GM18909 (cell line): Measurements from ENCODE around the gene UBIAD1.
"Not testable (repeated sequence)": the region's sequence is repeated elsewhere in the genome, so short reads cannot be mapped to it uniquely, and the experiment has no call there.

Experiments used
- ATAC-seq: cut with Tn5 transposase; IDR thresholded peaks from one replicate; pipeline ENCODE4 v1.9.1; 2021; ENCODE audit warnings: mild to moderate bottlenecking; ENCODE audit not compliant: unreplicated experiment, poor library complexity

Gene UBIAD1, protein sequence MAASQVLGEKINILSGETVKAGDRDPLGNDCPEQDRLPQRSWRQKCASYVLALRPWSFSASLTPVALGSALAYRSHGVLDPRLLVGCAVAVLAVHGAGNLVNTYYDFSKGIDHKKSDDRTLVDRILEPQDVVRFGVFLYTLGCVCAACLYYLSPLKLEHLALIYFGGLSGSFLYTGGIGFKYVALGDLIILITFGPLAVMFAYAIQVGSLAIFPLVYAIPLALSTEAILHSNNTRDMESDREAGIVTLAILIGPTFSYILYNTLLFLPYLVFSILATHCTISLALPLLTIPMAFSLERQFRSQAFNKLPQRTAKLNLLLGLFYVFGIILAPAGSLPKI

DNA sequence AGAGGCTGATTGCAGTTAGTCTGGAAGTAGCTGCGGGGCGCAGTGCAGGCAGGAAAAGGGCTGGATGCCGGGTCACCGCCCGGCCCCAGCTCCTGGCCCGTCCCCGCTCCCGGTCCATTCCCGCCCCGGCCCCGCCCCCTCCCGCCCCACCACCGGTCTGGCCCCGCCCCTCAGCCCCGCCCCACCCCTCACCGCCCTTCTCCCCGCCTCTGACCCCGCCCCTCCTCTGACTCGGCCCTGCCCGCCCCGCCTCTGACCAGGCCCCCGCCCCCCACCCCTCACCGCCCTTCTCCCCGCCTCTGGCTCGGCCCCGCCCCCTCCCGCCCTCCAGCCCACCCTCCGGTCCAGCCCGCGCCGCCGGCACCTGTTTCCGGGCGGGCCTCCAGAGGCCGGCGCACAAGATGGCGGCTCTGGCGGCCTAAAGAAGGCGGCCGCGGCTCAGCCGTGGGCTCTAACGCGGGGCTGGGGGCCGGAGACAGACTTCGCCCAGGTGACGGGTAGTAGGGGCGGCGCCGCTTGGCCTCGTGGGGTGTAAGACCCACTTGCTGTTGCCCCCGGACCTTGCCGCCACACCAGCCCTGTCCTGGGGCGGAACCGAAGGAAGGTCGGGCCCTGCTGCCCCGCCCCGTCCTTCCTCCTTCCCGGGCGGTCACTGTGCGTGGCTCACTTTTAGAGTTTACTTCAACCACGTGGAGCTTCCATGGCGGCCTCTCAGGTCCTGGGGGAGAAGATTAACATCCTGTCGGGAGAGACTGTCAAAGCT, at the start of gene UBIAD1:
Gene UBIAD1, plus strand, starts transcription at position 367 of the 763 bp plus-strand sequence. Its CDS starts 334 bp downstream, at position 701.
- ATAC-seq: peak; percentile 88

DNA sequence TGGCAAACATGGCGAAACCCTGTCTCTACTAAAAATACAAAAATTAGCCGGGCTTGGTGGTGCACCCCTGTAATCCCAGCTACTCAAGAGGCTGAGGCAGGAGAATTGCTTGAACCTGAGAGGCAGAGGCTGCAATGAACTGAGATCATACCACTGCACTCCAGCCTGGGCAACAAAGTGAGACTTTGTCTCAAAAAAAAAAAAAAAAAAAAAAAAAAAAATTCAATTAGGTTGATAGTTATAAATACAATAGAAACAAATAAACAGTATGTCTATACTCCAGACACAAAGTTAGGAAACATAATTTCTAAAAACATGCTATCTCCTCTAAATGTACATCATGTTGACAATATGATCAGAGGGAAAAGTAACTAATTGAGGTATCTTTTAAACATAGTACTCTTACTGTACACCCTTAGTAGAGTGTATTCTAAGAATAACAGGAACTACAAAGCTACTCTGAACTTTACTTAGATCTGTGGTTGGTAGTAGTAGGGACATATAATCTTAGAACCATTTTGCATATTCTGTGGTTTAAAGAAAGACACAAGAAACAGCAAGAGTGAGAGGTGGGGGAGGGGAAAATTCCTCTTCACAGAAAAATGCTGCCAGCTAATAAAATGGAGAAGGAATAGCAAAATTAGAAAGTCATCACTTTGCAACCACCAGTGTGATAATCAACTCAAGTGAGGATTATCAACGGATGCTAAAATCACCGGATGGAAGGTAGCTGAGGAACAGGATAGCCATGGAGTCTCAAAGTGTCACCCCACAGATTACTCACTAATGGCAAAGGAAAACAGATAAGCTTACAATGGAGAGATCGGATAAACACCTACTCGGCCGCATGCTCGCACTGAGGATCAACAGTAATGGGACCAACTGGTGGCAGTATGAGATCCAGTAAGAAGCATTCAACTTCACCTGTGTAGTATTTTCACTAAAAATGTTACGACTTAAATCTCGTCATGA, 45.6 kb upstream of the UBIAD1 start:
- peak; percentile 56 for ATAC-seq

GRCh38 chr1:11229203-11229602, 43.8 kb upstream of the UBIAD1 start:
- ATAC-seq: no peak

DNA sequence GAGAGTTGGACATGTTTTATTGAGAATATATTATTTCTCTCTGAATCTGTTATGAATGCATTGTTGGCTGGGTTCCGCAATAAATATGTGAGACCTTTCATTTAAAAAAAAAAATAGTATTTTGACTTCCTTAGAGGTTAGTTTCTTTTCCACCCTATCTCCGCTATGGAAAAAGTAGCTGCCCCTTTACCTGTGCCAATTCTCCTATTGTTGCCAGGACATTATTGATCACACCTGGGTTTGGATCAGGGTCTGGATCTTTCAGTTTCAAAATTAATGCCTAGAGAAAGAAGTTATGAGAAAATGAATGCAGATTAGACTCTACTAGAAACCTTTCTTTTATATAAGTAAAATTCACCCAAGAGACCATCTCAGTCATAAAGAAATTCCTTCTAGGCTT, 39.8 kb upstream of the UBIAD1 start:
- ATAC-seq: no peak

GRCh38 chr1:11237356-11237755, 35.6 kb upstream of the UBIAD1 start:
- no peak for ATAC-seq

GRCh38 chr1:11238311-11238710, 34.7 kb upstream of the UBIAD1 start:
- no peak for ATAC-seq

DNA sequence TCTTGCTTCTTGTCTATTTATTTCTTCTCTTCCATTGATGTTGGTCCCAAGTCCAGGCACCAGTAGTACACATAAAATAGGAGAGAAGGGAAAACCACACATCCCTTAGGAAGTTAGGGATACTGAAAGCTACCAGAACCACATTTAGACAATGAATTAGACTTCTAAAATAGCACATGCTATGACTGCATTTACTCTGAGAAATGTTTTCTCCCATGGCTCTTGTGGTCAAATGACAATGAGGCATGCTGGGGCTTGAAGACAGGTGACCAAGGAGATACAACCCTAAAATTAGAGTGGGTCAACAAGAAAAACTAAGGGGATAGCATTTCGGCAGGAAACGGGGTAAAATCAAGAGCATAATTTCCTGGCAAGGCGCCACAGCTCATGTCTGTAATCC, 27.8 kb upstream of the UBIAD1 start:
- ATAC-seq: no peak

DNA sequence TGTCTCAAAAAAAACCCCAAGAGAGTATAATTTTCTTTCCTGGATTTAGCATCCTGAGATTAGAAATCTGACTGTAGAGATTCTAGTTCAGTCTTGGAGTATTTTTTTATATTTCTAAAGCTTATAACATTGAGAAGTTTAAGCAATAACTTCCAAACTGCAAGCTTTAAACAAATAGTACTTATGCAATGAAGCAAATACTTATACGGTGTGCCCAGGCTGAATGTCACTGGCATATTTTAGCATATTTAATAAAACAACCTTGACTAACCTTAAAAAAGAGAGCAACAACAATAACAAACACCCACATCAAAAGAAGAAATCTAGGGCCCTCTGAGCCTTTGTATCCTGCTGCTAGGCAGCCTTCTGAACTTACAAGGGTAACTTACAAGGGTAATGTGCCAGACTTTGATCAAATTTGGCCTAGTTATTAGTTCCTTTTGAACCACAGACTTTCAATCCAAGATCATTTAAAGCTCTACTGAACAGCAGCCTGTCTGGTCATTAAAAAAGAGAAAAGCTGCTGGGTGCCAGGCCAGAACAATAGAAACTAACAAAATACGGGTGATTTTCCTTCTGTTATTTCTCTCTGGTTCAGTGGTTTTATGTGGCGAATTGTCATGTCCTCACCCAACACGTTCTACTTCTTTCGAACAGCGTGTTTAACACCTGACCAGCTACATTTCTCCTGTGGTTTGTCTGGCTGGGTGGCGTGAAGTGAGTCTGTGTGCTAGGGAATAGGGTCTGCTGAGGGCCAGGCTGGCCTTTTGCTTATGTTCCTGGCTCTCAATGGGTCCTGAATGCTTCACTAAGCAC, 26.9 kb upstream of the UBIAD1 start:
- no peak for ATAC-seq

DNA sequence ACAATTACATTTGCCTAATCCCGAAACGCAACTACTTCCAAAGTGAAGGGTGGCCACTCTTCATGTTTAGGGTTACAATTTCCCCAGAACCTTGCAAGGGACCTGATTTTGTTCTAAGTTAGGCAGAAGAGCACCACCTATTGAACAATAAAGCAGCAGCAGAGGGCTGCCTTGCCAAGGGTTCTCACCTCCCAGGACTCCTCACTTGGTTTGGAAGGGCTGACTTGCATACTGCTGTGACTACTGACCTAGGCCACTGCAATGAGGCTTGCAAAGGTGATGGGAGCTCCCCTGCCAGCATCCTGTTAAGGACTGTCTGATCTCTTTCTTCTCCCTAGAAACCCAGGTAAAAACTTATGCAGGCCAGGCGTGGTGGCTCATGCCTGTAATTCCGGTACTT, 24.8 kb upstream of the UBIAD1 start:
- no peak for ATAC-seq

DNA sequence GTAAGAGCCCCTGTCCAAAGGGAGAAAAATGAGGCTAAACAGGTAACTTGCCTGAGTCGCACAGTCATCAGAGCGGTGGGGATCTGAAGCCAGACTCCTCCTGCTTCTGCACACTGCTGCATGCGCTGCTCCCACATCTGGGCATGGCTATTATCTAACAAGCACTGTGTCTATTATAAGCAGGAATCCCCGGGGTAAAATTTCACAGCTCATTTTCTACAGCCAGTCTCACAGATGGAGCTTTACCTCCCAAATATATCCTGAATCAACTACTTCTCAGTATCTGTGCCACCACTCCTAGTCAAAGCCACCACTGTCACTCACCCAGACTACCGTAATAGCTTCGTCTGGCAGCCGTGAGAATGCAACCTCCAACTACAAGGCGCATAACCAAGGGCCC, 20.5 kb upstream of the UBIAD1 start:
- ATAC-seq: no peak

- no peak for ATAC-seq
Measured at GRCh38 chr1:11253226-11253625, 19.8 kb upstream of the UBIAD1 start.

DNA sequence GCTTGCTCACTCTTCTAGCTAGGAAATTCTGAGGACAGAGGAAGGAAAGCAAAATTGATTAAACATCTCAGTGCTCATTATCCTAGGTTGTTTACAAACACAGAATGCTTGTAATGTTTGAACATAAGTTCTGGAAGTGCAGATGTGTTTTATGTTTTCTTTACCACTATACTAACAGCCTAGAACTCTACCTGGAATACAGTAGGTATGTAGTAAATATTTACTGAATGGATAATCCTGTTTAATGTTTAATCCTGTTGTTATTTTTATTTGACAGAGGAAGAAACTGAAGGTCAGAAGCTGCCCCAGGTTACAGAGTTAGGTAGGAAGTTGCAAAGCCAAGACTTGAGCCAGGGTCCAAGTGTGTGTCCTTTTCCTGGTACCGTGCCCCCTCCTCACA, 16.7 kb upstream of the UBIAD1 start:
- no peak for ATAC-seq

DNA sequence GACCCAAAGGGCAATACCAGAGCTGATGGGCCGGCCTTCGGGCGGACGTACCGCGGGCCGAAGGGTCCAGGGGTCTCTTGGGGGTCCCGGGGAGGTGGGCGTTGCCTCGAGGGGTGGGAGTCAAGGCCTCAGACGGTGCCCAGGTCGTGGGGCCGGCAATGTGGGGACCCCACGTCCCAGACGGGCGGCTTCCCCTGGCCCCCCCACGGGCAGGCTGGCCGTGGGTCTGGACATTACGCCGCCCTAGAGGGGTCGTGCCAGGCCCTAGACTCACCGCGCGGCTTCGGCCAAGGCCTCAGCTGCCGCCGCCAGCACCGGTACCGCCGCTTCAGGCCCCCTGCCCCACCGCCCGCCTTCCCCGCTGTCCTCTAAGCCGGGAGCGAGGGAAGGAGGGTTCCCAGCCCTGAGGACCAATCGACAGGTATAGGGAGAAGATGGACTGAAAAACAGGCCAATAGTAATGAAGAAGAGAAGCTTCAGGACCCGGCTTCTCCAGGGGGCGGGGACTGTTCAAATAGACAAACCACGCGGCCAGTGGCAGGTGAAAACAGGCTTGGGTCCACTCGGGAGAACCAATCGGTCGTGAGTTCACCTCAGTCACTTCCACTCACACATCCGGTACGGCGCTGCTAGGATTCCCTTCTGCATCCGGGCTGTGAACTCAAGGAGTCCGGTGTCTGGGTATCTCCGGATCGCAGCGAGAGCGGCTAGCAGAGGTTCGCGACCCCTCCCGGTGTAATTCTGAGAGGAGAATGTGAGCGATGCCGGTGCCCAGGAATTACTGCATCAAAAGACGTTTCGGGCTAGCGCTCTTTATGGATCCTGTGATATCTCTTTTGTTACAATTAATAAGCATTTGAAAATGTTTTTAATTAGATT, 10.6 kb upstream of the UBIAD1 start, which contains the start of gene MTOR:
Gene MTOR, minus strand, starts transcription at position 381 of the 879 bp plus-strand sequence. CDS start 3,142 bp downstream, outside the sequence.
- ATAC-seq: peak; percentile 98

- ATAC-seq: no peak
Measured at GRCh38 chr1:11266268-11267074, 6.5 kb upstream of the UBIAD1 start.

DNA sequence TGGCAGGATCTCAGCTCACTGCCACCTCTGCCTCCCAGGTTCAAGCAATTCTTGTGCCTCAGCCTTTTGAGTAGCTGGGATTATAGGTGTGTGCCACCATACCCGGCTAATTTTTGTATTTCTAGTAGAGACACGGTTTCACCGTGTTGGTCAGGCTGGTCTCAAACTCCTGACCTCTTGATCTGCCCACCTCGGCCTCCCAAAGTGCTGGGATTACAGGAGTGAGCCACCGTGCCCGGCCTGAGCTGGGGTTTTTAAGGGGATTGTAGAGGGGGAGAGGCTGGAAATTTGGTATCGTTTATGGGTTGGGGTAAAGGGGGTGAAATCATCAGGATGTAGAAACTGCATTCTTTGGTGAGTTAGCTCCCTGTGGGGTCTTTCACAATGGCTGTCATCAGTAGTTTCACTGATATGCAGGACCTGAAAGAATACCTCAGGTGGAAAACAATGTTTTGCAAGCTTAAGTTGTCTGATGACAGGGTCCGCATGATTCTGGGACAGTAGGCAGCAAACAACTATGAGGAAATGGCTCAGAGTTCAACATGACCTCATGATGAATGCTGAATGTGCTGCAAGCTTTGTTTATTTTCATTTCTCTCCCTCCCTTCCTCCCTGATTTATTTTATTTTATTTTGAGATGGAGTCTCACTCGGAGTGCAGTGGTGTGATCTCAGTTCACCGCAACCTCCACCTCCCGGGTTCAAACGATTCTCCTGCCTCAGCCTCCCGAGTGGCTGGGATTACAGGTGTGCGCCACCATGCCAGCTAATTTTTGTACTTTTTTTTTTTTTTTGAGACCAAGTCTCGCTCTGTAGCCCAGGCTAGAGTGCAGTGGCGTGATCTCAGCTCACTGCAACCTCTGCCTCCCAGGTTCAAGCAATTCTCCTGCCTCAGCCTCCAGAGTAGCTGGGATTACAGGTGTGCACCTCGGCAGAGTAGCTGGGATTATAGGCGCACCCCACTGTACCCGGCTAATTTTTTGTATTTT, 5.4 kb upstream of the UBIAD1 start:
- not testable (repeated sequence) for ATAC-seq

- ATAC-seq: no peak
Measured at GRCh38 chr1:11272544-11272831, 510 bp upstream of the UBIAD1 start.
